HUES6 (cell line): ENCODE data around the gene C20orf144.
"Not testable (repeated sequence)": the region's sequence is repeated elsewhere in the genome, so short reads cannot be mapped to it uniquely, and the experiment has no call there.

Experiments
- H3K27ac ChIP-seq: 2 replicates; pipeline ENCODE4 v1.7.0; 2013; ENCODE audit warnings: low read depth, mild to moderate bottlenecking, low read length, inconsistent platforms
- H3K27me3 ChIP-seq: 2 replicates; pipeline ENCODE4 v1.6.1; 2013; ENCODE audit warnings: low read length; ENCODE audit not compliant: control insufficient read depth, insufficient read depth
- H3K36me3 ChIP-seq: 2 replicates; pipeline ENCODE4 v1.6.1; 2013; ENCODE audit warnings: low read length; ENCODE audit not compliant: control insufficient read depth, insufficient read depth
- H3K4me1 ChIP-seq: 2 replicates; pipeline ENCODE4 v1.6.1; 2013; ENCODE audit warnings: low read length; ENCODE audit not compliant: control insufficient read depth, insufficient read depth
- H3K4me3 ChIP-seq: 2 replicates; pipeline ENCODE4 v1.5.1; 2013; ENCODE audit warnings: low read depth, low read length
- H3K9ac ChIP-seq: one replicate; pipeline ENCODE4 v1.6.1; 2013; ENCODE audit warnings: mild to moderate bottlenecking, low read length
- H3K9me3 ChIP-seq: 2 replicates; pipeline ENCODE4 v1.6.1; 2013; ENCODE audit warnings: low read depth, low read length; ENCODE audit not compliant: control insufficient read depth, insufficient read depth

C20orf144 gene

GRCh38 chr20:33662172-33662571 lies at the start of gene C20orf144:
Gene C20orf144, plus strand, starts transcription at chr20:33662327. Its CDS starts 19 bp downstream, at chr20:33662346.
- Histone ChIP-seq H3K27me3 (peaks cover under 1% of the 10 kb centered on the region; the same call in 1 of the 2 replicates), H3K27ac (peak within 1 kb of the TSS; percentile 75; the same call in 1 of the 2 replicates), H3K4me1 (peaks cover 23% of the 10 kb centered on the region), H3K9me3 (no peaks in the 10 kb centered on the region), H3K4me3 (peak within 1 kb of the TSS; percentile 89), H3K9ac (peak within 1 kb of the TSS; percentile 79), H3K36me3 (peaks cover 26% of the 10 kb centered on the region)

GRCh38 chr20:33621717-33622400 lies 40.3 kb upstream of the C20orf144 start:
- Histone ChIP-seq H3K4me3 (no peak overlapping the region), H3K27me3 (no peaks in the 10 kb centered on the region), H3K36me3 (peaks cover 30% of the 10 kb centered on the region), H3K9ac (no peak overlapping the region), H3K27ac (no peak overlapping the region), H3K4me1 (no peaks in the 10 kb centered on the region), H3K9me3 (no peaks in the 10 kb centered on the region)

- Histone ChIP-seq H3K4me1 (no peaks in the 10 kb centered on the region), H3K27me3 (no peaks in the 10 kb centered on the region), H3K9ac (no peak overlapping the region), H3K4me3 (no peak overlapping the region), H3K36me3 (peaks cover 37% of the 10 kb centered on the region), H3K27ac (no peak overlapping the region), H3K9me3 (no peaks in the 10 kb centered on the region)
Measured at GRCh38 chr20:33622705-33623365, 39.3 kb upstream of the C20orf144 start.

DNA sequence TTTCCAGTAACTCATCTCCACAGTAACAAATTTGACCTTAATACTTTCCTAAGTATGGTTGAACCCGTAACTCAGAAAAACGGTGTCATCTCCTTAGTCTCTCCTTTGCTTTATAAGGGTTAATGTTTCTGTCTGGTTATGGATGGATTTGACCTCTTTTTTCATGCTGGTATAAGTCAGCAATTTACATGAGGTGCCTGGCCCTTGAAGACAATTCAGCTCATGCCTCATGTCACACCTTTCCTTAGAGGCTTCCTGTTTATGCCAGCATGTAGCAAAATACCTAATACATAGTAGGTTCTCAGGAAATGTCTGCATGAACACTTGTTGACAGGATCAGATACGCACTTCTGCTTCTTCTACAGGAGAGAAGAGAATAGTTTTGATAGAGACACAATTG lies 37.7 kb upstream of the C20orf144 start:
- Histone ChIP-seq H3K27me3 (no peaks in the 10 kb centered on the region), H3K27ac (no peak overlapping the region), H3K4me3 (no peak overlapping the region), H3K9me3 (no peaks in the 10 kb centered on the region), H3K36me3 (peaks cover 51% of the 10 kb centered on the region), H3K4me1 (no peaks in the 10 kb centered on the region), H3K9ac (no peak overlapping the region)

DNA sequence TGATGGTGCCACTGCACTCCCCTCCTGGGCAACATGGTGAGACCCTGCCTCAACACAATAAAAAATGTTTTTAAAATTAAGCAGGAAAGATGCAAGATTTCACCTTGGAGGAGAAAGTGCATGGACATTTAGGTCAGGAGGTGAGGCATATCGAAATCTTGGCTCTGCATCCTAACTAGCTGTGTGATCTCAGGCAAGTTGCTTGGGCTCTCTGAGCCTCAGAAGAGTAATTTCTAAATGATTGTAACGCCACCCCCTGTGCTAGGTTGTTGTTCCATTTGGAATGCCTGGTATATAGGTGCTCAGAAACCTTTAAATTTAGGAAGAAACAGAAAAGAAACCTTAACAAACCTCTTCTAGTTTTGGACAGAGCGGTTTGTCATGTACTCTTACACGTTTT lies 35.9 kb upstream of the C20orf144 start:
- peaks cover 61% of the 10 kb centered on the region for H3K36me3 ChIP-seq

DNA sequence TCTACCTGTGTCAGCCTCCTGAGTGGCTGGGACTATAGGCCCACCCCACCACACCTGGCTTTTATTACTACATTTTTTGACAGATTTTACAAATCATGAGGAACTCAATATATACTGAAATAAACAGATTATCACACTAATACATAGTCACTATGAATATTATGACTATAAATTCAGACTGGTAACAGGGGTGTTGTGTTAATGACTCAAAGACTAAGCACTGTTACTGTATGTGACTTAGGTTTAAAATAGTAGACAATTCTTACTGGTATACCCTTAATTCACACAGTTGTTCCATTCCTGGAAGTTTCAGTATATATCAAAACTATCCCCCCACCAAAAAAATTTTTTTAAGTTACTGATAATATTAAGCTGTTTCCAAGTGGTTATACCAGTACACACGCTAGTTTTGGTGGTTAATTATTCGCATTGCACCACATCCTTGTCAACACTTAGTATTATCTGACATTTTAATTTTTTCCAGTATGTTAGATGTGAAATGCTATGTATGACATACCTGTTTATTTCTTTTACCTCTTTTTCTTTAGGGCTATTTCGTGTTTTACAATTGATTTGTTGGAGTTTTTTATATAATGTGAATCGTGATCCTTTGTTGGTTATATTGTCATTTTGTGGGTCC lies 34.4 kb upstream of the C20orf144 start:
- Histone ChIP-seq H3K4me1 (no peaks in the 10 kb centered on the region), H3K27me3 (no peaks in the 10 kb centered on the region), H3K9me3 (no peaks in the 10 kb centered on the region), H3K36me3 (peaks cover 70% of the 10 kb centered on the region), H3K27ac (no peak overlapping the region), H3K4me3 (no peak overlapping the region), H3K9ac (no peak overlapping the region)

More for the DNA sequence above, 35.9 kb upstream of the C20orf144 start:
- Histone ChIP-seq H3K27ac (no peak overlapping the region), H3K4me1 (no peaks in the 10 kb centered on the region), H3K9ac (no peak overlapping the region), H3K27me3 (no peaks in the 10 kb centered on the region), H3K9me3 (no peaks in the 10 kb centered on the region), H3K4me3 (no peak overlapping the region)

DNA sequence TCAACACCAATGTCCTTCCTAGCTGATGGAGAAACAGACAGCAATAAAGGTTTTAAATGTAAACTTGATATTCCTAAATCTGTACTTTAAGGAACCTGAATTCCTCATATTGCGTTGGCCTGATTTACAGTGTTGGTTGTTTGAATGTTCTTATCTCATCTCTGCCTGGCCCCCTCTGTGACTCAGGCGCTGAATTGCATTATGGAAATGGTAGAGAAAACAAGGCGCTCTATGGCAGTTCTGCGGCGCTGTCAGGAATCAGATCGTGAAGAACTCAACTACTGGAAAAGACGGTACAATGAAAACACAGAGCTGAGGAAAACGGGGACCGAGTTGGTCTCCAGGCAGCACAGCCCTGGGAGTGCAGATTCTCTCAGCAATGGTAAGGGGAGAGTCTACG lies 32.6 kb upstream of the C20orf144 start:
- Histone ChIP-seq H3K27ac (no peak overlapping the region), H3K9me3 (no peaks in the 10 kb centered on the region), H3K4me1 (no peaks in the 10 kb centered on the region), H3K4me3 (no peak overlapping the region), H3K9ac (no peak overlapping the region), H3K36me3 (peaks cover 62% of the 10 kb centered on the region), H3K27me3 (no peaks in the 10 kb centered on the region)

DNA sequence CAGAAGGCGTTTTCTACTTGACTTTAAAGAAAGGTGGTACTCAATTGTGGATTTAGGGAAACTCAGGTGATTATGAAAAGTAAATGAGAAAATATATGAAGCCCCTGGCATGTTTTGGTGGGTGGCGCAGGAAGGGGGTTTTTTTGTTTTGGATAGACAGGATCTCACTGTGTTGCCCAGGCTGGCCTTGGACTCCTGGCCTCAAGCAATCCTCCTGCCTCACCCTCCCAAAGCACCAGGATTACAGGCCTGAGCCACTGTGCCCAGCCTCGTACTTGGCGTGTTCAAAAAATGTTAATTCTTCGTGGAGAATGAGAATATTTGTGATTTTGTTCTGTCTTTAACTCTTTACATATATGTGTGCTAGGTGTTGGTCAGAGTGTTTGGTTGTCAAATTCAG lies 32.1 kb upstream of the C20orf144 start:
- no peaks in the 10 kb centered on the region for H3K4me1 ChIP-seq
- H3K36me3 ChIP-seq = peaks cover 57% of the 10 kb centered on the region
- H3K9me3 ChIP-seq = no peaks in the 10 kb centered on the region
- no peaks in the 10 kb centered on the region for H3K27me3 ChIP-seq
- no peak overlapping the region for H3K9ac ChIP-seq
- H3K27ac ChIP-seq = no peak overlapping the region
- H3K4me3 ChIP-seq = no peak overlapping the region

DNA sequence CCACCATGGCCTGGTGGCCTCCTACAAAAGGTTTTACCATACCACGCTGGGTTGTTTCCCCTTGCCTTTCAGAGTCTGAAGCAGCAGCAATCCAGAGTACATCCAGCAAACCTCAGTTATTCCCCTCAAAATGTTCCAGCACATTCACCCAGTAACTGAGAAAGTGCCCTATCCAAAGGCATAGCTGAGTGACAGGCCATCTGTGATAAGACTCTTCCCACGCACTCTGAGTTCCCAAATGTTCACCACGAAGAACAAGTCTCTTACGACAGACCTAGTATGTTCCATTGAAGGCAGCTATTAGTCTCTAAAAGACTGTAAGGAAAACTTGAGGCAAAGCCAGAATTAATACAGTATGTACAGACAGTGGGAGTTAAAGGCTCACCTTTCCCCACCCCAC lies 31.6 kb upstream of the C20orf144 start:
- Histone ChIP-seq H3K27me3 (no peaks in the 10 kb centered on the region), H3K4me3 (no peak overlapping the region), H3K9ac (no peak overlapping the region), H3K27ac (no peak overlapping the region), H3K4me1 (no peaks in the 10 kb centered on the region), H3K36me3 (peaks cover 52% of the 10 kb centered on the region), H3K9me3 (no peaks in the 10 kb centered on the region)

GRCh38 chr20:33631910-33632309 lies 30.2 kb upstream of the C20orf144 start:
- H3K4me1 ChIP-seq, H3K9ac ChIP-seq: not testable (repeated sequence)
- H3K36me3 ChIP-seq = peaks cover 52% of the 10 kb centered on the region

DNA sequence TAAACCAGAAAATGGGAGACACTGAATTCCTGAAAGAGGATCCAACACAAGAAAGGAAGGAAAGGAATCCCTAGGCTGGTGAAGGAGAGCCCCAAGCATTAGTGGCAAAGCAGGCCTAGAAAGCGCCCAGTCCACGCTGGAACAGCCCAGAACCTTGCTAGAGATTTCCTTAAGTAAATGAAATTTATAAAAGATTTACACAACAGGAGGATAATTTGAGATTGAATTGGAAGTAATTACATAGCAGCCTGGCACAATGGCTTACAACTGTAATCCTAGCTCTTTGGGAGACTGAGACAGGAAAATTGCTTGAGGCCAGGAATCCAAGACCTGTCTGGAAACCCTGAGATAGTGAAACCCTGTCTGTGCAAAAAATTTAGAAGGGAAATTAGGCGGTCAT lies 26.8 kb upstream of the C20orf144 start:
- no peak overlapping the region for H3K9ac ChIP-seq
- H3K36me3 ChIP-seq = peaks cover 45% of the 10 kb centered on the region
- no peak overlapping the region for H3K27ac ChIP-seq
- no peaks in the 10 kb centered on the region for H3K27me3 ChIP-seq
- H3K9me3 ChIP-seq = no peaks in the 10 kb centered on the region
- H3K4me1 ChIP-seq = no peaks in the 10 kb centered on the region
- H3K4me3 ChIP-seq = no peak overlapping the region

More at GRCh38 chr20:33631910-33632309, 30.2 kb upstream of the C20orf144 start:
- H3K27me3 ChIP-seq, H3K9me3 ChIP-seq, H3K27ac ChIP-seq, H3K4me3 ChIP-seq: not testable (repeated sequence)
